Activated T-cell treated with anti-CD3 and anti-CD28 coated beads, Interleukin-2, amount 50 U/mL, for 48 hours (primary cell): Measurements from ENCODE around the gene RARG.
"Not testable (repeated sequence)": the region's sequence is repeated elsewhere in the genome, so short reads cannot be mapped to it uniquely, and the experiment has no call there.

ENCODE experiments used
- DNase-seq, 2 experiments: peaks; one replicate each; pipeline ENCODE4 v3.0.0-alpha.2; 2020

RARG gene

GRCh38 chr12:53169644-53170043 is 62.4 kb downstream of the RARG start:
- DNase-seq: peak in 1 of 2 experiments; percentile 8

GRCh38 chr12:53166837-53167236 is 65.2 kb downstream of the RARG start:
- no peak for DNase-seq

GRCh38 chr12:53163008-53163407 is 69.0 kb downstream of the RARG start:
- DNase-seq: not testable (repeated sequence)

- DNase-seq: no peak
Measured at GRCh38 chr12:53161119-53161911, 70.7 kb downstream of the RARG start.

GRCh38 chr12:53160673-53161072 is 71.3 kb downstream of the RARG start:
- DNase-seq: no peak
